GM19025 (cell line): ENCODE results near the gene CLECL1.
"Not testable (repeated sequence)": the region's sequence is repeated elsewhere in the genome, so short reads cannot be mapped to it uniquely, and the experiment has no call there.

Source experiments
- ATAC-seq: cut with Tn5 transposase; IDR thresholded peaks from one replicate; pipeline ENCODE4 v1.9.1; 2021; ENCODE audit warnings: mild to moderate bottlenecking, low read depth, moderate library complexity; ENCODE audit not compliant: unreplicated experiment

CLECL1 gene

DNA sequence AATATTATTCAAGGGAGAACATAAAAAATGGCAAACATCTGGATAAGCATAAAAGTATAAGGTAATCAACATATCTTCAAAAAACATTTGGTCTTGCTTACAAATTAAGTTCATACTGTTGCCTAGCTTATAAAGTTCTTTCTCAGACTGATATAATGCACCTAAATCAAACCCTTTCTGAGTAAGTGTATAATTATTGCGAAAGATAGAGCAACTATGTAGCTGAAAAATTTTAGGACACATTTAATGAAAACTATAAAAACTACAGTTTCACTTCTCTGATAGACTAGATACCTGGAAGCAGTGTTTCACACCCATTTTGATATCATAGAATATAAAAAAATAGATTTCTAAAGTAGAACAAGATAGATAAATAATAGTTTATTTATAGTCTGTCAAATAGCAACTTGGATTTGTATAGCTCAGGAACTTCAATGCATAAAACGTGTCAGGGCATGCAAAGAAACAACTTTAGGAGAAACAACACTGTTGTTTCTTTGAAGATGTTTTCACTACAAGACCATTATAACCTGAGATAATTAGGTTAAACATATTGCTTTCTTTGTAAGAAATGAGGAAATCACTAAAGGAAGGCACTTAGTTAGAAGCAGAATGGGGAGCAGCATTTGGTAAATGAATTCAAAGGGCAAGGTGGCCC lies 7.6 kb downstream of the CLECL1 start:
- no peak for ATAC-seq

DNA sequence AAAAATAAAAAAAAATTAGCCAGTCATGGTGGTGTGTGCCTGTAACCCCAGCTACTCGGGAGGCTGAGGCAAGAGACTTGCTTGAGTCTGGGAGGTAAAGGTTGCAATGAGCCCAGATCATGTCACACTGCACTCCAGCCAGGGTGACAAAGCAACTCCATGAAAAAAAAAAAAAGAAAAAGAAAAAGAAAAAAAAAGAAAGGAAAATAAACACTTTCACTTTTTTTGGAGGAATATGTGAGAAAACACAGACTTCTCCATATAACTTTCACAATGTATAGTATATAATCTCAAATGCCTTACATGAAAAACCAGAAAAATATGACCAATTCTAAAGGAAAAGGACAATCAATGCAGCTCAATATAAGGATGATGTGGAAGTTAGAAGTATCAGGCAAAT lies 8.9 kb downstream of the CLECL1 start:
- no peak for ATAC-seq

DNA sequence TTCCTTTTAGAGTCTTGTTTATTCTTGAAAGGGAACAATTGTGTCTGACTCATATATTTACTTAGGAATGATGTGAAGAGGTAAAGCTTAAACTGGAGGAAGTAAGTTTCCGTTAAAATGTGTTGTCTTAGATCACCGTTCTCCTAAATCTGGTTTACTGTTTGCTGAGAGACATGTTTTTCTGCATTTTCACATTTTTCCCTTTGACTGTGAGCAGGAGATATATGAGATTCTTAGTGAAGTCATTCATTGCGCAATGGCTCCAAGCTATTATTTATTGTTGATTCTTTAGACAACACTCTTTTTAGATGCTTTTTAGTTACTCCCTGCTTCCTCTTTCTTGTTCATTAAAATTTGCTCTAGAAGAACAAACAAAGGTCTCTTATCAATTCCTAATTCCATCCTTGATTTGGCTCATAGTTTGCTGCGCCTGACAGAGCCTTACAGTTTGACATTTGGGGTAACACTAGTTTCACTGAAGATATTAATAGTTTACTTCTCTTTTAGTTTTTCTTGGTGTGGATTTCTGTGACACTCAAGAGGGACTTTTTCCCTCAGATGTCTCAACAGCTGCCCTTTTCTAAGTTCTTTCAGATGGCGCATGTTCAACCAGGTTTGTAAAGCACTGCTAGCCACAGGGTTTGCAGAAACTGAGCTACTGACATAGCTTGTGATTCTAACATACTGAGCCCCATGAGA lies 11.4 kb downstream of the CLECL1 start:
- peak; percentile 59 for ATAC-seq

DNA sequence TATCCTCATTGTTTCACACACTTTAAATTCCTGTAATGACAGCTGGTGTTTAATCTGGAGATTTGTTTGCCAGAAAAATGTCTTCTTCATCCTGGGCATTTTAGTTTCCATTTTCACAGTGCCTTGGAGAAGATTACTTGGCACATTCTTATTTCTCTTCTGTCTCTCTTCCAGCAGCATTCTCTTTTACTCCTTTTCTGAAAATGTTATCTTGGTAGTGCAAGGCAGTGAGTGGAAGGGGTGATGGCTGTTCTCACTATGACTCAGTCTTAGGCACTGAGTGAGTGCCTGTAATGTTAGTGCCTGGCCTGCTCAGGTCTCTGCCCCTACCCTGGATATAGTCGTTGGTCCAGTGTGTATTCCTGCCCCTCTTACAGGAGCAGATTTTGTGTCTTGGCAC lies 13.1 kb downstream of the CLECL1 start:
- no peak for ATAC-seq

DNA sequence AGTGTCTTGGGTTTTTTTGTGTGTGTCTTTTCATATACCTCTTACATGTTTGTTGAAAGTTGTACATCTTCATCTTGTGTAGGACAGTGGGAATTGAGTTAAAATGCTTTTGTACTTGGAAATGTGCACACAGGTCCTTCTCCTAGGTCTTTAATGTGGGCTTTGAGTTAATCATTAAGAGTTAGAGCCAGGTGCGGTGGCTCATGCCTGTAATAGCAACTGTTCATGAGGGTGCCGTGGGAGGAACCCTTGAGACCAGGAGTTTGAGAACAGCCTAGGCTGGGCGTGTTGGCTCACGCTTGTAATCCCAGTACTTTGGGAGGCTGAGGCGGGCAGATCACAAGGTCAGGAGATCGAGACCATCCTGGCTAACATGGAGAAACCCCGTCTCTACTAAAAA lies 13.9 kb downstream of the CLECL1 start:
- no peak for ATAC-seq

DNA sequence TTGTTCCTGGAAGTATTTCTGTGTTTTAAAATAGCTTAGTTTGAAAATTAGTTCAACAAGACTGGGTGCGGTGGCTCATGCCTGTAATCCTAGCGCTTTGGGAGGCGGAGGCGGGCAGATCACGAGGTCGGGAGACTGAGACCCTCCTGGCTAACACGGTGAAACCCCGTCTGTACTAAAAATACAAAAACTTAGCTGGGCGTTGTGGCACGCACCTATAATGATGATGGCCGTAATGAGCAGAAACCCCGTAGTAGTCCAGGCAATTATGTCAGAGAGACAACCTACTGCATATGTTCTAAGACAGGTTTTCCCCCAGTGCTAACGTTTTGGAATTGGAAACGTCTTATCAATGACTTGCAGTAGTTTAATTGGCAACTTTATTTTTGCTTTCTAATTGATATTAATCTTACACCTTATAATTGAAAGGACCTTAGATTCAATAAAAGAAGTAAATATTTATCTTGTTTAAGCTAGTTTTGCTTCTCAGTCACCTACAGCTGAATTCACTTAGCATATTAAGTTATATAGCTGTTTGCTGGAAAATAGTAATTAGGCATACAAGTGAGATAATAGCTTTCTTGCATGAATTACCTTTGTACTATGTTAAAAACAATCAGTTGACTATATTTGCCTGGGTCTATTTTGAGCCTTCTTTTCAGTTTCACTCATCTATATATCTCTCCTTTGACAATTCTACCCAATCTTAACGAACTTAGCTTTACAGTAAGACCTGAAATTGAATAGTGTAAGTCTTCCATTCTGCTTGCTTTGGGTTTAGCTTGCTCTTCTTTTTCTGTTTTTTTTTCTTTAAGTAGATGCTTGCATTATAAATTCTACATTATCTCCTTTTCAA lies 15.6 kb downstream of the CLECL1 start:
- ATAC-seq: no peak

DNA sequence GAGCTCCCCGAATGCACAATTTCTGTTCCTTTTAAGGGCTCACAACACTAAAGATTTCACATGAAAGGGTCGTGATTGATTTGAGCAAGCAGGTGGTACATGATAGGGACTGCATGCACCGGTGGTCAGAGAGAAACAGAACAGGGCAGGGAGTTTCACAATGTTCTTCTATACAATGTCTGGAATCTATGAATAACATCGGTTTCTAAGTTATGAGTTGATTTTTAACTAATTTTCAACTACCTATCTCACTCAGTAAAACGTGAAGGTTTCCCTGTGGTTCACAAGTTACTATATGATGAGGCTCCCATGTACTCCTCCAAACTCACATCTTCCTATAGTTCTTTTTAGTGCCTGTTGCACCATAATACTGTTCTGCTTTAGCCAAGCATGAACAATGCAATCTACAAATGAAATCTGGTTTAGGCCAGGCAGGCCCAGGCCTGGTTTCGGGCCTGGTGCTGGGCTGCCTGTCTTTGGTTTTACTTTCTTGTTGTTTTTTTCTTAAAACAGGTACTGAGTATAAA lies 19.8 kb downstream of the CLECL1 start:
- ATAC-seq: peak; percentile 75

DNA sequence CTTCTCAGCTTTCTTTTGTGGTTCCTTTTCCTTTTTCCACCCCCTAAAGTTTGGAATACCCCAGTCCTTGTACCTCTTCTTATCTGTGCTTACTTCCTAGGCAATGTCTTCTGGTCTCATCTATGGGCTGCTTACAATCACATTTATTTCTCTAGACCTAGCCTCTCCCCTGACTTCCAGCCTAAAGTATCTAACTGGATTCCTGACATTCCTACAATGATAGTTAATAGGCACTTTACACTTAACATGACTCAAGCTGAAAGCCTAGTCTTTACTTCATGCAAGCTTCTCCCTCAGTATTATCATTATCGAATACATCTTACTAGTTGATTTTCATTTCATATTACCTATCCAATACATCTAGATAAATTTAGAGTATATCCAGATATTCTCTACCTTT lies 21.2 kb downstream of the CLECL1 start:
- ATAC-seq: no peak

DNA sequence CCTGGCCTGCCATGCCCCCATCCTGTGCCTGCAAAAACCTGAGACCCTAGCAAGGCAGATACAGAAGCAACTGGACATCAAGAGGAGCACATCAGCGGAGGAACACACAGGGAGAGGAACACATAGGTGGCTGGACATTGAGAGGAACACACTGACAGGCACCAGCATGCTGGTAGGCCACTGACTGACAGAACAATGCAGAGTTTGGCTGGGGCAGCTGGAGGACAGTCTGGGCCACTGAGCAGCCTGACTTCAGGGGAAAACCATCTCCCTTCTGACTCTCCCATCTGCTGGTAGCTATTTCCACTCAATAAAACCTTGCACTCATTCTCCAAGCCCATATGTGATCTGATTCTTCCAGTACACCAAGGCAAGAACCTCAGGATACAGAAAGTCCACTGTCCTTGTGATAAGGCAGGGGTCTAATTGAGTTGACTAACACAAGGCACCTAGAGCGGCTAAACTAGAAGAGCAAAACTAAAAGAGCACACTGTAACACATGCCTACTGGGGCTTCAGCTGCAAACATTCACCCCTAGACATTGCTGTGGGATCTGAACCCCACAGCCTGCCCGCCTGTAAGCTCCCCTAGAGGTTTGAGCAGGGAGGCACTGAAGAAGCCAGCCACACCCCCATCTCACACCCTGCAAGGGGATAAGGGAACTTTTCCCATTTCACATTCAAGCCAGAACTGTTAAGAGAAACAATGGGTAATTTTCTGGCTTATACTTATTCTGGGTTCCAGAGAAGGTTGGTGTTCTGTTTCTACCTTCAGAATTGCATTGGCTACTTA lies 22.1 kb downstream of the CLECL1 start:
- no peak for ATAC-seq

DNA sequence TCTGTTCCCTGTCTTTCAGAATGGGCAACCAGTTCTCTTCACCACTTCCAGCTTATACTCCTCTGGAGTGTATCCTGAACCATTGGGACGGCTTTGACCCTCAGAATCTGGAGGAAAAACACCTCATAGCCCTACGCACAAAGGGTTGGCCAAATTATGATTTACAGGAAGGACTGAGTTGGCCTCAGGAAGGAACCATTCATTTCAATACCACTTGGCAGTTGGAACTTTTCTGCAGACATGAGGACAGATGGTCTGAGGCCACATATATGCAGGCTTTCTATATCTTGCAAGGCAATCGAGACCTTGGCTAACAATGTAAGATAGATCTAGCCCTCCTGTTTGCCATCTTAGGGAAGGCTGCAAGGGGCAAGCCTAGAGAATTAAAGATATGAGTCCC lies 24.0 kb downstream of the CLECL1 start:
- ATAC-seq: no peak

DNA sequence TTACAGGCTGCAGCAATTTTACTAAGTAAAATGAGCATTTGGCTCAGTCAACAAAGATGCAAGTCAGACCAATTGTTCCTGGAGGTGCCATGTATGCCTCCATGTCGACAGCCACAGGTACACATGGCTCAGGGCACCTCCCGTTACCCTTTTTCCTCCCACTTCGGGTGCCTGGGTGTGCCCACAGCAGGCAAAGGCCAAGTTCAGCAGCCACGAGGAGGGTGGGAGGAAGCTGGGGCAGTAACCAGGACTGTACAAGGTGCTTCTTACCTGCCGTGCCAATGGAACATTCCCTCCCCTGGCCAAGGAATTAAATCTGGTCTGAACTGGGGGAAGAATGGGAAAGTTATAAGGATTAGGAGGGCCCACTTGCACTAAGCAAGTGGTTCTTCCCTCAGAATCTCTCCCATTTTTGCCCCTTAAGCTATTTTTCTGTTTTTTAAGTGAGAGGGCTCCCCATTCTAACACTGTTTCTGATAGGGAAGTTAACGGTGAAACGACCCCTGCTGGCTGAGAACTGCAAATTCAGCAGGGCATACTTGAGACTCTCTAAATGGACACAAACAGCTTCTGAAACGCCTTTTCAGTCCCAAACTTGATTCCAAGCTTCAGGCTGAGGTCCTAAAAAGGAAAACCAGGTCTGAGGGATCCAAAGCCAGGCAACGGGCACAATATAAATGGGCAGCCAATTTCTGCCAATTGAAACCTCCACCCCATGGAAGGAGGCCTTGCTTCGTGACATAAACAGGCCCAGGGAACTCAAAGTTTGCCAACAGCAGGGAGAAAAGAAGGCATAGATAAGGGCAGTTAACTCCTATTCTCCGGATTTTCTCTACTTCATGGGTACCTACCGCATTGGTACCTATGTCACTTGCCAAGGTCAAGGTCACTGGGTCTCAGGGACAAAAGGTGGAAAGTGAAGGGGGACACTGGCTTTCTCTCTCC lies 24.8 kb downstream of the CLECL1 start:
- ATAC-seq: no peak

DNA sequence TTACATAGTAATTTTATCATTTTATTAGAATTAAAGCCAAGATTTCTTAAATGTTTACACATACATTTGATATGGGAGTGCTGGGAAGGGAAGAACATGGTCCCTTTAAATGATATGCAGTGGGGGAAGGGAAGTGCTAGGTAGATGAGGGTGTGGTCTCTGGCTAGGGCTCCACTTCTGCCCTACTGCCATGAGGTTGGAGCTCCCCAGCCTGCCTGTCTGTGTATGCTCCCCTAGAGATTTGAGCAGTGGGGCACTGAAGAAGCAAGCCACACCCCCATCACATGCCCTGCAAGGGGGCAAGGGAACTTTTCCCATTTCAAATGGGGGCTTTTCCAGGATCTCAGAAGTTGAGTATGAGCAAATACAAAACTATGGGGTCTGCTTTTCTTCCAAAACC lies 25.5 kb downstream of the CLECL1 start:
- no peak for ATAC-seq

DNA sequence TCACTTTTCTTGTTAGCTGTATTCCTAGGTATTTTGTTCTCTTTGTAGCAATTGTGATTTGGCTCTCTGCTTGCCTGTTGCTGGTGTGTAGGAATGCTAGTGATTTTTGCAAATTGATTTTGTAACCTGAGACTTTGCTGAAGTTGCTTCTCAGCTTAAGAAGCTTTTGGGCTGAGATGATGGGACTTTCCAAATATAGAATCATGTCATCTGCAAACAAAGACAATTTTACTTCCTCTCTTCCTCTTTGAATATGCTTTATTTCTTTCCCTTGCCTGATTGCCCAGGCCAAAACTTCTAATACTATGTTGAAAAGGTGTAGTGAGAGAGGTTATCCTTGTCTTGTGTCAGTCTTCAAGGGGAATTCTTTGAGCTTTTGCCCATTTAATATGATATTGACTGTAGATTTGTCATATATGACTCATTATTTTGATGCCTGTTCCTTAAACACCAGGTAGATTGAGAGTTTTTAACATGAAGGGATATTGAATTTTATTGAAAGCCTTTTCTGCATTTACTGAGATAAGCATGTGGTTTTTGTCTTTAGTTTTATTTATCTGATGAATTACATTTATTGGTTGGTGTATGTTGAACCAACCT lies 26.7 kb downstream of the CLECL1 start:
- ATAC-seq: no peak

DNA sequence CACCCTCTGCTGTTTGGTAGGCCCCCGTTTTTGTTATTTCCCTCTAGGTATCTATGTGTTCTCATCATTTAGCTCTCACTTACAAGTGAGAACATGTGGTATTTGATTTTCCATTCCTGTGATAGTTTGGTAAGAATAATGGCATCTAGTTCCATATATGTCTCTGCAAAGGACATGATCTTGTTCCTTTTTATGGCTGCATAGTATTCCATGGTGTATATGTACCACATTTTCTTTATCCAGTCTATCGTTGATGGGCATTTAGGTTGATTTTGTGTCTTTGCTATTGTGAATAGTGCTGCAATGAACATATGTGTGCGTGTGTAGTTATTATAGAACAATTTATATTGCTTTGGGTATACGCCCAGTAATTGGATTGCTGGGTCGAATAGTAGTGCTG lies 28.3 kb downstream of the CLECL1 start:
- ATAC-seq: not testable (repeated sequence)

DNA sequence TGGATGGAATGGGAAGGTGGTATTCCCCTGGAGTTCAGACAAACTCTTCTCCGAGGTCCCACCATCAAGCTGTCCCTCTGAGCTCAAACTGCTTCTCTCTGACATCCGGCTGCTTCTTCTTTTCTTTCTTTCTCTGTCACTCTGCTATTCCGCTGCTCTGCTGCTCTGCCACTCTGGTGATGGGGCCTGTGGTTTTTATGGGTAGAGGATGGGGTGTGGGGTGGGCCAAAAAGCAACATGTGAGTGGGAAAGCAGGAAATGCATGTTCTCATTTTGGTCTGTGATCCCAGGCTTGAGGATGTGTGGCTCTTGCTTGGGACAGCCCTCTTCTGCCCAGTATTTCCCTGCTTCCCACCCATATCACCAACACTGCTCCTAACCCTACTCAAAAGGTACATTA lies 30.6 kb downstream of the CLECL1 start:
- ATAC-seq: no peak

DNA sequence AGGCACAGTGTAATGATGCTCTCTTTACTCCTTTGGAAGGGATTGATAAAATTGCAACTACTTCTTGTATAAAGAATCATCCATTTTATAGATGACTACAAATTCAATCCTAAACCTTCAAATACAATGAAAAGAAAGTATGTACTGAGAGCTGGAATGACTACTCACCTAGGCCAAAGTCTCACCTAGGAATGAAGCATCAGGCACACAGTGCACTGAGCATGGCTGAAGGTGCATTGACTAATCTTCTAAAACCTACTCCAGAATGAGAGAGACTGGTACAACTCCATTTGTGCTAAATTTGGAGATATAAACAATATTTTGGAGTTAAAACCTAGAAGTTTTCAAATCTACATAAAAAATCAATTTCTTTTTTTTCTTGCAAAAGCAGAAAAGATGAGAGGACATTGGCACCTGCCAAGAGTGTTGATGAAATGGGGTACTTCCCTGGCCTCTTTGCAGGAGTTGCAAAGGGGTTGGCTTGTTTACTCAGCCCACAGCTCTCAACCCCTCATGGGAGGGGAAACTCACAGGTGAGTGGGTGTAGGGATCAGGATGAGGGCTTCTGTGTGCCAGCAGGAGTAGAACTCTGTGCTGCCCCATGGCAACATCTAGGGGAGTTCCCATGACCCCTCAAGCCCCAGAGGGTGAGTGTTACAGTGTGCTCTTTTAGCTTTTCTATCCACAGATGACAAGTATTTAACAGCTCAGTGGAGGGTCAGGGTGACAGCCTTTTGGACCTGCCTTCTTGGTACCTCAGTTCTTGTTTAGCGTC lies 31.3 kb downstream of the CLECL1 start:
- no peak for ATAC-seq

DNA sequence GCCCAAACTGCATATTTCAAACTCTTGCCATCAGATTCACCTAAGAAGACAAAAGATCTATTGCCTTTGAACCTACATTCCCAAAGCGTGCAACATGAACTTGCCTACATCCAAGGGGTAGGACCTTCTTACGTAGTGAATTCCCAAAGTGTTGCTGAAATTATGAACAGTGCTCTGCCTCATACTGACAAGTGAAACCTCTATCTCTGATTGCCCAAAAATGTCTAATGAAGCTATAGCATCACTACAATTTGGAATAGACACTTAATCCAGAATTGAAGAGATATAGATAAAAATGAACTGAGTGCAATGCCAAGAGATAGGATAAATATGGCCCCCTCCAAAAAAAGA lies 32.3 kb downstream of the CLECL1 start:
- ATAC-seq: no peak

DNA sequence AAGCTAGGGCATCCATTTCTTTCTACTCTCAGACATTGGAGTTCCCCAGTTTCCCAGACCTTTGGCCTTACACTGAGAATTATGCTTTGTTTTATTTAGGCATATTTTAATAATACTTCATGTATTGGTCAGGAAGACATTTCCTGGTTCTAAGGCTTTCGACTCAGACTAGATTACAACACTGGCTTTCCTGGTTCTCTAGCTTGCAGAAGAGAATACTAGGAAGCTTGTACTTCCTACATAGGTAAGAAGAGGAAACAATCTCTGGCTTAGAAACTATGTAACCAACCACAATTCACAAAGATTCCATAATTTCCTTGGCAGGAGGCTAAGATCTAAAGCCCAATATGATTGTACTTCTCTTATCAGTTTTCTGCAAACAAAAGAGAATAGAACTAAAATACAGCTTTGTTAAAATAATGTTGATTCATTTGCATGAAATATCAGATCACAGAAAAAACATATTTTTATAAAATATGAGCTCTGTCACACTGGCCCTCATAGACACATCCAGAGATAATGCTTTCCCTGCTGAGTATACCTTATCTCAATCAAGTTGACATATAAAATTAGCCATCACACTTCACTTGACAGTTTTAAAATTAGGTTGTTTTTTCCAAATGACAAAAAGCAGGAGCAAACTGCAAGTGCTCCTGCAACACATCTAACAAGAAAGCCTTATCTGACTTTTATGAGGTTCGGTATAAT lies 32.8 kb downstream of the CLECL1 start:
- ATAC-seq: no peak
